Measurements from ENCODE around the gene LPAR1. TPM values are rescaled to one million over a fixed set of nuclear protein-coding genes. Genes with fewer than 3 reads are reported as not detected.

LPAR1 gene
- total and polyA plus RNA-seq, 2 donors (not counting 1 experiment from before 2014, with no cell fraction given): 222 to 240 TPM

DNA sequence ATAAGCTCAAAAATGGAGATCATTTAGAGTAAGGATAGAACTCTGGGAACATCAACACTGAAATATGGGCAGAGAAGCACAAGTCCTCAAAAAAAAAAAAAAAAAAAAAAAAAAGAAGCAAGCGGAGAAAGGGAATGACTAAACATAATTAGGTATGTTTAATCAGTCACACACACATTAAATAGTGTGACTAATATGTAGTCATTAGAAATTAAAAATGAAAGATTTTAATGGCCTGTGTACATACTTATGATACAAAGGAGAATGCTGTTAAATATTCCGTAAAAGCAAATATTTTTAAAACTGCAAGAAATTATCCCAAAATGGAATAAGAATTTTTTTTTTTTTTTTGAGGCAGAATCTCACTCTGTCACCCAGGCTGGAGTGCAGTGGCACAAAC lies 10.5 kb downstream of the LPAR1 start:
- Histone ChIP-seq H3K9ac (ENCODE audit: insufficient read depth, low read length) (no peak overlapping the region), H3K4me2 (ENCODE audit: extremely low read depth, insufficient read depth, low read length) (no peak overlapping the region), H3K9me3 (ENCODE audit: control insufficient read depth, insufficient read depth, low read depth, low read length) (no peaks in the 10 kb centered on the region), H3K27me3 (ENCODE audit: control insufficient read depth, insufficient read depth, low read length) (no peaks in the 10 kb centered on the region), H3K27ac (ENCODE audit: insufficient read depth, low read length) (no peak overlapping the region), H3K4me3 (replicated peaks in 1 of 4; ENCODE audit: control extremely low read depth in 1 of 4, insufficient read depth in 1 of 4, low read depth in 3 of 4, low read length in 4 of 4) (no peak overlapping the region), H3K36me3 (ENCODE audit: control insufficient read depth, insufficient read depth, low read length) (peaks cover 6% of the 10 kb centered on the region), H3K79me2 (ENCODE audit: control insufficient read depth, insufficient read depth, low read length) (peaks cover 89% of the 10 kb centered on the region), H4K20me1 (ENCODE audit: control insufficient read depth, extremely low read depth, insufficient read depth, low read length) (peaks cover 2% of the 10 kb centered on the region), H2AFZ (ENCODE audit: low read length) (no peak overlapping the region), H3K4me1 (ENCODE audit: control insufficient read depth, extremely low read depth, insufficient read depth, low read length) (peaks cover 4% of the 10 kb centered on the region)
- no peak for DNase-seq (ENCODE audit: low read depth in 2 of 2)
- TF ChIP-seq EZH2 (IDR thresholded peaks at IDR 0.05; ENCODE audit: low read length, missing control alignments): no peak
- TF ChIP-seq, protein P1, sequence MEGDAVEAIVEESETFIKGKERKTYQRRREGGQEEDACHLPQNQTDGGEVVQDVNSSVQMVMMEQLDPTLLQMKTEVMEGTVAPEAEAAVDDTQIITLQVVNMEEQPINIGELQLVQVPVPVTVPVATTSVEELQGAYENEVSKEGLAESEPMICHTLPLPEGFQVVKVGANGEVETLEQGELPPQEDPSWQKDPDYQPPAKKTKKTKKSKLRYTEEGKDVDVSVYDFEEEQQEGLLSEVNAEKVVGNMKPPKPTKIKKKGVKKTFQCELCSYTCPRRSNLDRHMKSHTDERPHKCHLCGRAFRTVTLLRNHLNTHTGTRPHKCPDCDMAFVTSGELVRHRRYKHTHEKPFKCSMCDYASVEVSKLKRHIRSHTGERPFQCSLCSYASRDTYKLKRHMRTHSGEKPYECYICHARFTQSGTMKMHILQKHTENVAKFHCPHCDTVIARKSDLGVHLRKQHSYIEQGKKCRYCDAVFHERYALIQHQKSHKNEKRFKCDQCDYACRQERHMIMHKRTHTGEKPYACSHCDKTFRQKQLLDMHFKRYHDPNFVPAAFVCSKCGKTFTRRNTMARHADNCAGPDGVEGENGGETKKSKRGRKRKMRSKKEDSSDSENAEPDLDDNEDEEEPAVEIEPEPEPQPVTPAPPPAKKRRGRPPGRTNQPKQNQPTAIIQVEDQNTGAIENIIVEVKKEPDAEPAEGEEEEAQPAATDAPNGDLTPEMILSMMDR (conservative IDR thresholded peaks at IDR 0.05 in 1 of 2, IDR thresholded peaks at IDR 0.05 in 1 of 2; ENCODE audit: low read depth in 1 of 2, low read length in 2 of 2): no peak

DNA sequence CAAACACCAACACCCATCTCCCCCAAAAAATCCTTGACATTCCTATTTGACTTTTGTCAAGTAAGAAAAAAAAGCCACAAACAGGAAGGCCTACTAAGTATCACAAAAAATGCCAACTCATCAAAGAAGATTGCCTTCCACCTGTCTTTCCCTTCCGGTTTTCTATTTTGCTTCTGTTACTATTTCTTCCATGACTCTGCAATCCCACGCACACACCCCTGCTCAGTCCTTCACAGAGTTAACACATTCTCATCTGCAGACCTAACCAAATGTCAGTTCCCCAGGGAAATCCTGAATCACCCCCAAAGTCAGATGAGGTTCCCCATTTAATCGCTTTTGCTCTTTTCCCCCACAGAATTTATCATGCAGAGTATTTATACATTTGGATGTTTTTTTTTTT lies 15.1 kb downstream of the LPAR1 start:
- H3K36me3 ChIP-seq (ENCODE audit: control insufficient read depth, insufficient read depth, low read length): no peaks in the 10 kb centered on the region
- no peak for DNase-seq (ENCODE audit: low read depth in 2 of 2)
- no peaks in the 10 kb centered on the region for H3K27me3 ChIP-seq (ENCODE audit: control insufficient read depth, insufficient read depth, low read length)
- H2AFZ ChIP-seq (ENCODE audit: low read length): no peak overlapping the region
- no peak overlapping the region for H3K4me2 ChIP-seq (ENCODE audit: extremely low read depth, insufficient read depth, low read length)
- no peaks in the 10 kb centered on the region for H3K9me3 ChIP-seq (ENCODE audit: control insufficient read depth, insufficient read depth, low read depth, low read length)
- H4K20me1 ChIP-seq (ENCODE audit: control insufficient read depth, extremely low read depth, insufficient read depth, low read length): peaks cover 6% of the 10 kb centered on the region
- no peak for TF ChIP-seq EZH2 (IDR thresholded peaks at IDR 0.05; ENCODE audit: low read length, missing control alignments)
- TF ChIP-seq, protein P1 (conservative IDR thresholded peaks at IDR 0.05 in 1 of 2, IDR thresholded peaks at IDR 0.05 in 1 of 2; ENCODE audit: low read depth in 1 of 2, low read length in 2 of 2): no peak
- peaks cover 89% of the 10 kb centered on the region for H3K79me2 ChIP-seq (ENCODE audit: control insufficient read depth, insufficient read depth, low read length)
- no peak overlapping the region for H3K4me3 ChIP-seq (replicated peaks in 1 of 4; ENCODE audit: control extremely low read depth in 1 of 4, insufficient read depth in 1 of 4, low read depth in 3 of 4, low read length in 4 of 4)
- no peaks in the 10 kb centered on the region for H3K4me1 ChIP-seq (ENCODE audit: control insufficient read depth, extremely low read depth, insufficient read depth, low read length)
- no peak overlapping the region for H3K9ac ChIP-seq (ENCODE audit: insufficient read depth, low read length)
- H3K27ac ChIP-seq (ENCODE audit: insufficient read depth, low read length): no peak overlapping the region

DNA sequence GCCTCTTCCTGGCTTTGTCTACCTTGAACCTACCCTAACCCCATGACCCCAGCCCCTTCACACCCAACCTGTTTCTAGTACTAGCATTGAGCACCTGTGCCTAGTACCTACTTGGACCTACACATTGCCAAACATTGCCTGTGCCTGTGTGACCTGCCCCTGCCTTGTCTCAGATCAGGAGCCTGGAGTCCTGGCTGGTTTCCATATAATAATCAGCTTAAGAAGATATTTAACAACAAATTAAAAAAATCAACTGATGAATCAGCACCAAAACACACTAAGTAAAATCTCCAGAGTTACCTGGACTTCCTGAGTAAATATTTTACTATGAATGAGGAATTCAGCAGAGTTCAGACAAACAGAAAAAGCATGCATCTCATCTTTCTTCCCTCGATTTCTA lies 17.7 kb downstream of the LPAR1 start:
- Histone ChIP-seq H3K36me3 (ENCODE audit: control insufficient read depth, insufficient read depth, low read length) (peaks cover 1% of the 10 kb centered on the region), H3K4me1 (ENCODE audit: control insufficient read depth, extremely low read depth, insufficient read depth, low read length) (peaks cover 9% of the 10 kb centered on the region), H3K4me3 (replicated peaks in 1 of 4; ENCODE audit: control extremely low read depth in 1 of 4, insufficient read depth in 1 of 4, low read depth in 3 of 4, low read length in 4 of 4) (no peak overlapping the region), H3K79me2 (ENCODE audit: control insufficient read depth, insufficient read depth, low read length) (peaks cover 94% of the 10 kb centered on the region), H4K20me1 (ENCODE audit: control insufficient read depth, extremely low read depth, insufficient read depth, low read length) (peaks cover 12% of the 10 kb centered on the region), H2AFZ (ENCODE audit: low read length) (no peak overlapping the region), H3K27me3 (ENCODE audit: control insufficient read depth, insufficient read depth, low read length) (no peaks in the 10 kb centered on the region), H3K9ac (ENCODE audit: insufficient read depth, low read length) (no peak overlapping the region), H3K4me2 (ENCODE audit: extremely low read depth, insufficient read depth, low read length) (no peak overlapping the region), H3K9me3 (ENCODE audit: control insufficient read depth, insufficient read depth, low read depth, low read length) (no peaks in the 10 kb centered on the region), H3K27ac (ENCODE audit: insufficient read depth, low read length) (no peak overlapping the region)
- TF ChIP-seq, protein P1 (conservative IDR thresholded peaks at IDR 0.05 in 1 of 2, IDR thresholded peaks at IDR 0.05 in 1 of 2; ENCODE audit: low read depth in 1 of 2, low read length in 2 of 2): no peak
- TF ChIP-seq EZH2 (IDR thresholded peaks at IDR 0.05; ENCODE audit: low read length, missing control alignments): no peak
- no peak for DNase-seq (ENCODE audit: low read depth in 2 of 2)

Data from fibroblast of lung (primary cell).